Activated naive CD4-positive, alpha-beta T cell (primary cell): ENCODE data around the gene RASGEF1B.

Experiments used
- DNase-seq, 4 experiments: peaks; one replicate each; lab custom pipeline; 2025; lab: John Stamatoyannopoulos, UW

The RASGEF1B gene

GRCh38 chr4:81398379-81398778 lies 73.3 kb downstream of the RASGEF1B start:
- DNase-seq, result no peak

GRCh38 chr4:81397635-81398034 lies 74.1 kb downstream of the RASGEF1B start:
- DNase-seq, result no peak

DNA sequence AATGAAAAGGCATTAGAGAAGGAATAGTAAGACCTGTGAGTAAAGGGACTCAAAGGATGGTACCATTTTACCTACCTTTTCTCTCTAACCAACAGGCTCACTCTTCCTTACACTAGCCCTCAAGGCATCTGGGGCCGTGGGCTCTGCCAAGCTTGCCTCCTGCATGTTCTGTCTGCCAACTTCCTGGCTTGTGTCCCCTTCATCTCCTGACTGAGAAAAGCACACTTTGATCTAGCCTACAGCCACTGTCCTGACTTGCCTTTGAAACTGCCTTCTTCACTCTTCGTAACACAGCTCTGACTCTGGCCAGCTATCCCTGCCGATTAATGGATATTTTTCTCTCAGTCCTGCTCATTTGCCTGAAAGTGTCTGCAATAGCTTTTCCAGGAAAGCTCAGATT lies 76.5 kb downstream of the RASGEF1B start:
- DNase-seq, result no peak

GRCh38 chr4:81392164-81392563 lies 79.5 kb downstream of the RASGEF1B start:
- DNase-seq, result no peak

- DNase-seq, result no peak
Observed at GRCh38 chr4:81389720-81390119, 82.0 kb downstream of the RASGEF1B start.

DNA sequence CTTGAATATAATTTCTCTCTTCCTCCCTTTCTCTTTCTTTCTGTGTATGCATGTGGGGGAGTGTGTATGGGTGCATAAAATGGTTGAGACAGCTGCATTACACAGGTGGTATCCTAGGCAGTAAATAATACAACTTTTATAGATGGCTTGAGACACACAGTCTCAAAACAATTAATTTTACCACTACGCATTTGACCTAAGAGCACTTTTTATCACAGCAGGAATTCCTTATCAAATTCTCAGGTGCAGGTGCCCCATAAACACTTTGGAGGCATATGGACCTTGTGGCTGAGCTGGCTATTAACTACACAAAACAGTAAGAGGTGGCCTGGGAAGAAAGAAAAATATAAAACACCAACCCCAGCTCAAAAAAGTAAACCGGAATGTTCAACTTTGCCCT lies 91.3 kb downstream of the RASGEF1B start:
- DNase-seq, result no peak

GRCh38 chr4:81378386-81378785 lies 93.3 kb downstream of the RASGEF1B start:
- DNase-seq, result no peak

DNA sequence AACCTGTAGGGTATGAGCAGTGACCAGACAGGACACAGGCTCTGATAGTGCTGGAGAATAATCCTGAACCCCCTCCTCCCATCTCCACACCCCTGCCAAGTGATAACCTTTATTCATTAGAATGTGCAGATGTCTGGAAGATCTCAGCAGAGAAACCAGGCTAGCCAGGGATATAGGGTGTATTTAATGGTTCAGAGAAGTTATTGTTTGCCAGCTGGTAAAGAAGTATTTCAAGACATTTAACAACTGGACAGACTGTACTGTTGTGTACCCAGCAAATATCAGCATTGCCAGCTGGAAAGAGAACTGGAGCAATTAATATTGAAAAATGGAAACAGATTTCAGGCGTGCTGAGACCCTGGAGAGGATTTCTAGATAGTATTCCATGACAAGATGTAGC lies 94.5 kb downstream of the RASGEF1B start:
- DNase-seq, result no peak

- no peak for DNase-seq
Observed at GRCh38 chr4:81376720-81377119, 95.0 kb downstream of the RASGEF1B start.
